Muscle layer of colon (tissue), 2 donors: ENCODE results near the gene PLPP6.

Experiments
- H3K27ac ChIP-seq: one replicate; pipeline ENCODE4 v1.7.0; 2013; ENCODE audit warnings: low read depth, mild to moderate bottlenecking, low read length, moderate library complexity
- H3K27me3 ChIP-seq, 2 donors: one replicate each; pipeline ENCODE4 v1.7.0; 2013; ENCODE audit warnings: low read length in 2 of 2, mild to moderate bottlenecking in 2 of 2; ENCODE audit not compliant: insufficient read depth in 2 of 2, control insufficient read depth in 1 of 2
- H3K36me3 ChIP-seq: one replicate; pipeline ENCODE4 v1.7.0; 2013; ENCODE audit warnings: mild to moderate bottlenecking, low read length; ENCODE audit not compliant: insufficient read depth
- H3K4me1 ChIP-seq: one replicate; pipeline ENCODE4 v1.7.0; 2013; ENCODE audit warnings: mild to moderate bottlenecking, low read length; ENCODE audit not compliant: insufficient read depth
- H3K4me3 ChIP-seq, 2 donors: one replicate each; pipeline ENCODE4 v1.7.0; 2013; ENCODE audit warnings: low read length in 2 of 2, low read depth in 1 of 2, mild to moderate bottlenecking in 1 of 2, moderate library complexity in 1 of 2
- H3K9ac ChIP-seq: one replicate; pipeline ENCODE4 v1.7.0; 2013; ENCODE audit warnings: low read length
- H3K9me3 ChIP-seq: one replicate; pipeline ENCODE4 v1.7.0; 2013; ENCODE audit warnings: mild to moderate bottlenecking, low read length
- donor health status: abdominal sarcoma.
- donor health status: Adenocarcinoma of cecum.

Gene PLPP6

GRCh38 chr9:4662989-4663792 is 1.1 kb downstream of the PLPP6 start:
- Histone ChIP-seq H3K4me3 (peak overlapping the region; percentile 68 to 91), H3K4me1 (peaks cover 35% of the 10 kb centered on the region), H3K27ac (peak overlapping the region; percentile 71), H3K9me3 (no peaks in the 10 kb centered on the region), H3K27me3 (no peaks in the 10 kb centered on the region), H3K9ac (no peak overlapping the region), H3K36me3 (no peaks in the 10 kb centered on the region)

- no peak overlapping the region for H3K27ac ChIP-seq
- no peaks in the 10 kb centered on the region for H3K27me3 ChIP-seq
- H3K9me3 ChIP-seq = no peaks in the 10 kb centered on the region
- no peaks in the 10 kb centered on the region for H3K36me3 ChIP-seq
- peaks cover 35% of the 10 kb centered on the region for H3K4me1 ChIP-seq
- H3K9ac ChIP-seq = no peak overlapping the region
- no peak overlapping the region for H3K4me3 ChIP-seq
These were observed 1.9 kb downstream of the PLPP6 start for GRCh38 chr9:4663956-4664355.

GRCh38 chr9:4665357-4665756 is 3.3 kb downstream of the PLPP6 start:
- no peak overlapping the region for H3K27ac ChIP-seq
- no peak overlapping the region for H3K4me3 ChIP-seq
- H3K36me3 ChIP-seq = no peaks in the 10 kb centered on the region
- H3K9ac ChIP-seq = no peak overlapping the region
- no peaks in the 10 kb centered on the region for H3K9me3 ChIP-seq
- no peaks in the 10 kb centered on the region for H3K27me3 ChIP-seq
- peaks cover 35% of the 10 kb centered on the region for H3K4me1 ChIP-seq

GRCh38 chr9:4666042-4666699 is 4.1 kb downstream of the PLPP6 start, which contains the start of gene SPATA6L:
SPATA6L (minus strand) TSS chr9:4666480; CDS start chr9:4666250, 230 bp downstream.
- Histone ChIP-seq H3K36me3 (no peaks in the 10 kb centered on the region), H3K27ac (peak within 1 kb of the TSS; percentile 39), H3K9ac (peak within 1 kb of the TSS; percentile 60), H3K4me3 (peak within 1 kb of the TSS; percentile 44 to 61), H3K4me1 (peaks cover 35% of the 10 kb centered on the region), H3K27me3 (no peaks in the 10 kb centered on the region), H3K9me3 (no peaks in the 10 kb centered on the region)

- no peaks in the 10 kb centered on the region for H3K36me3 ChIP-seq
- H3K9me3 ChIP-seq = no peaks in the 10 kb centered on the region
- no peak overlapping the region for H3K4me3 ChIP-seq
- H3K9ac ChIP-seq = no peak overlapping the region
- peaks cover 26% of the 10 kb centered on the region for H3K4me1 ChIP-seq
- H3K27me3 ChIP-seq = no peaks in the 10 kb centered on the region
- H3K27ac ChIP-seq = no peak overlapping the region
These were observed 5.6 kb downstream of the PLPP6 start for GRCh38 chr9:4667681-4668080.

- no peaks in the 10 kb centered on the region for H3K9me3 ChIP-seq
- H3K9ac ChIP-seq = no peak overlapping the region
- no peak overlapping the region for H3K4me3 ChIP-seq
- H3K4me1 ChIP-seq = peaks cover 18% of the 10 kb centered on the region
- no peaks in the 10 kb centered on the region for H3K36me3 ChIP-seq
- no peak overlapping the region for H3K27ac ChIP-seq
- H3K27me3 ChIP-seq = no peaks in the 10 kb centered on the region
These were observed 6.5 kb downstream of the PLPP6 start for GRCh38 chr9:4668604-4669003.

GRCh38 chr9:4669890-4670289 is 7.8 kb downstream of the PLPP6 start:
- no peaks in the 10 kb centered on the region for H3K27me3 ChIP-seq
- no peak overlapping the region for H3K27ac ChIP-seq
- peaks cover 18% of the 10 kb centered on the region for H3K4me1 ChIP-seq
- no peak overlapping the region for H3K4me3 ChIP-seq
- H3K9ac ChIP-seq = no peak overlapping the region
- H3K36me3 ChIP-seq = no peaks in the 10 kb centered on the region
- no peaks in the 10 kb centered on the region for H3K9me3 ChIP-seq

- Histone ChIP-seq H3K9me3 (no peaks in the 10 kb centered on the region), H3K4me1 (peaks cover 13% of the 10 kb centered on the region), H3K36me3 (no peaks in the 10 kb centered on the region), H3K27me3 (no peaks in the 10 kb centered on the region), H3K27ac (no peak overlapping the region), H3K4me3 (no peak overlapping the region), H3K9ac (no peak overlapping the region)
These were observed 8.5 kb downstream of the PLPP6 start for GRCh38 chr9:4670591-4670990.

- Histone ChIP-seq H3K9ac (no peak overlapping the region), H3K4me1 (peaks cover 3% of the 10 kb centered on the region), H3K27ac (no peak overlapping the region), H3K27me3 (no peaks in the 10 kb centered on the region), H3K4me3 (no peak overlapping the region), H3K9me3 (no peaks in the 10 kb centered on the region), H3K36me3 (no peaks in the 10 kb centered on the region)
These were observed 9.6 kb downstream of the PLPP6 start for GRCh38 chr9:4671737-4672136.

GRCh38 chr9:4674783-4675182 is 12.7 kb downstream of the PLPP6 start:
- Histone ChIP-seq H3K4me1 (peaks cover 6% of the 10 kb centered on the region), H3K9me3 (no peaks in the 10 kb centered on the region), H3K4me3 (no peak overlapping the region), H3K27me3 (no peaks in the 10 kb centered on the region), H3K36me3 (no peaks in the 10 kb centered on the region), H3K9ac (no peak overlapping the region), H3K27ac (no peak overlapping the region)

- no peaks in the 10 kb centered on the region for H3K36me3 ChIP-seq
- H3K27ac ChIP-seq = no peak overlapping the region
- H3K9me3 ChIP-seq = no peaks in the 10 kb centered on the region
- H3K4me1 ChIP-seq = peaks cover 20% of the 10 kb centered on the region
- no peaks in the 10 kb centered on the region for H3K27me3 ChIP-seq
- no peak overlapping the region for H3K4me3 ChIP-seq
- no peak overlapping the region for H3K9ac ChIP-seq
These were observed 15.3 kb downstream of the PLPP6 start for GRCh38 chr9:4677392-4677791.
